HepG2 (cell line): ENCODE results near the gene SCGB1D2. TPM values are rescaled to one million over a fixed set of nuclear protein-coding genes. Genes with fewer than 3 reads are reported as not detected.
A peak's percentile ranks its signal among the peaks of the same experiment; 100 is the strongest.

Experiments
- AGO2 ChIP-seq: fragments of 200-400 bp; formaldehyde crosslinking; optimal IDR thresholded peaks from 2 replicates; pipeline ENCODE3; 2017; ENCODE audit warnings: mild to moderate bottlenecking, low read depth, low read length, moderate library complexity
- ASH2L ChIP-seq: fragments of 300-600, 200-600 bp; sonication (generic); IDR thresholded peaks from 2 replicates; pipeline ENCODE4 v1.7.0; 2017; ENCODE audit warnings: low read depth, mild to moderate bottlenecking, moderate library complexity, mixed read lengths, low read length; ENCODE audit not compliant: insufficient read length
- CCAR2 ChIP-seq: fragments of 200-400 bp; formaldehyde crosslinking; optimal IDR thresholded peaks from 2 replicates; pipeline ENCODE3; 2018; ENCODE audit warnings: low read depth, mild to moderate bottlenecking, low read length, moderate library complexity
- HMG20A ChIP-seq: IDR thresholded peaks from 2 replicates; pipeline ENCODE4 v1.6.1; 2016; ENCODE audit warnings: borderline replicate concordance
- HNF1A ChIP-seq, 2 experiments: sonication (generic) in 1 of 2; formaldehyde crosslinking in 1 of 2; IDR thresholded peaks; 2 replicates each; pipeline versions ENCODE4 v1.4.0 to v1.6.1; 2016 to 2020; ENCODE audit warnings: borderline replicate concordance in 1 of 2, low read depth in 1 of 2, mild to moderate bottlenecking in 1 of 2, missing genetic modification reagents in 1 of 2
- HOXA3 ChIP-seq: sonication (generic); formaldehyde crosslinking; IDR thresholded peaks from 2 replicates; pipeline ENCODE4 v1.5.0; 2020; ENCODE audit warnings: missing genetic modification reagents
- HOXA5 ChIP-seq: sonication (generic); formaldehyde crosslinking; IDR thresholded peaks from 2 replicates; pipeline ENCODE4 v1.4.0; 2020; ENCODE audit warnings: missing genetic modification reagents
- HOXD1 ChIP-seq: sonication (generic); formaldehyde crosslinking; IDR thresholded peaks from 2 replicates; pipeline ENCODE4 v1.5.0; 2020; ENCODE audit warnings: missing genetic modification reagents
- KAT7 ChIP-seq: IDR thresholded peaks from 2 replicates; pipeline ENCODE4 v1.6.1; 2018; ENCODE audit warnings: borderline replicate concordance, missing compliant biosample characterization
- LCORL ChIP-seq, 2 experiments: fragments of 450-650 bp in 1 of 2; sonication (generic) in 1 of 2; formaldehyde crosslinking in 1 of 2; IDR thresholded peaks; 2 replicates each; pipeline versions ENCODE4 v1.5.0 to v1.6.1; 2017 to 2020; ENCODE audit warnings: antibody characterized with exemption in 1 of 2, missing genetic modification reagents in 1 of 2
- MED8 ChIP-seq: sonication (generic); formaldehyde crosslinking; IDR thresholded peaks from 2 replicates; pipeline ENCODE4 v1.8.1; 2023; ENCODE audit warnings: mild to moderate bottlenecking, missing genetic modification reagents; ENCODE audit not compliant: insufficient replicate concordance
- MEIS1 ChIP-seq: sonication (generic); formaldehyde crosslinking; IDR thresholded peaks from 2 replicates; pipeline ENCODE4 v1.9.0; 2021; ENCODE audit warnings: mild to moderate bottlenecking, missing genetic modification reagents, moderate library complexity, borderline replicate concordance
- NR2F6 ChIP-seq, 2 experiments: IDR thresholded peaks; 2 replicates each; pipeline ENCODE4 v1.6.1; 2016; ENCODE audit warnings: antibody characterized with exemption in 1 of 2, mild to moderate bottlenecking in 1 of 2
- POLR2A ChIP-seq, 2 experiments: IDR thresholded peaks; 2 replicates each; pipeline ENCODE4 v1.6.1; 2011; ENCODE audit warnings: low read depth in 2 of 2, low read length in 2 of 2, mild to moderate bottlenecking in 1 of 2, moderate library complexity in 1 of 2; ENCODE audit not compliant: insufficient read depth in 1 of 2
- TBX3 ChIP-seq: fragments of 450-650 bp; IDR thresholded peaks from 2 replicates; pipeline ENCODE4 v1.6.1; 2017; ENCODE audit warnings: antibody characterized with exemption, mild to moderate bottlenecking, inconsistent platforms, borderline replicate concordance
- ZNF503 ChIP-seq: sonication (generic); formaldehyde crosslinking; IDR thresholded peaks from 2 replicates; pipeline ENCODE4 v1.4.0; 2020; ENCODE audit warnings: missing genetic modification reagents
- ZNF75D ChIP-seq: sonication (generic); formaldehyde crosslinking; IDR thresholded peaks from 2 replicates; pipeline ENCODE4 v1.8.1; 2023; ENCODE audit warnings: missing genetic modification reagents, mild to moderate bottlenecking, borderline replicate concordance
- ZNF772 ChIP-seq: sonication (generic); formaldehyde crosslinking; IDR thresholded peaks from 2 replicates; pipeline ENCODE4 v1.5.0; 2020; ENCODE audit warnings: mild to moderate bottlenecking, missing genetic modification reagents
- polyA plus RNA-seq, 8 experiments: library from polyadenylated mRNA; depleted of rRNA in 3 of 8; stranded (reverse) in 7 of 8; unstranded in 1 of 8; fragments of >200 nt; fragmentation: Illumina TruSeq in 4 of 8; extraction: Trizol in 4 of 8; gene quantifications; 2 replicates each; pipeline versions ENCODE4 v1.2.1 to v1.2.3, GENCODE V29; 2011 to 2016; ENCODE audit warnings: low read depth in 4 of 8, missing spikeins in 1 of 8, mixed read lengths in 1 of 8; ENCODE audit not compliant: insufficient read depth in 1 of 8
- total RNA-seq, 5 experiments: library from RNA; depleted of rRNA; stranded (reverse); fragments of >200 nt; fragmentation: Illumina TruSeq; extraction: Trizol; gene quantifications; 2 replicates each; pipeline ENCODE4 v1.2.3, GENCODE V29; 2016; ENCODE audit warnings: low read depth in 1 of 5
- TF ChIP-seq, protein P1 (sequence below), 2 experiments: IDR thresholded peaks; 2 replicates each; pipeline ENCODE4 v1.6.1; 2011 to 2012; ENCODE audit warnings: low read length in 2 of 2, borderline replicate concordance in 1 of 2, low read depth in 1 of 2, mild to moderate bottlenecking in 1 of 2, moderate library complexity in 1 of 2

The SCGB1D2 gene
- total and polyA plus RNA-seq, 2 of the 13 experiments (the other 11 are each of a cell fraction or from before 2014, with no cell fraction given), result not detected

GRCh38 chr11:62260261-62260953 lies 18.4 kb downstream of the SCGB1D2 start (continued):
- 0 out of 2 replicates have a peak, but pooled peaks have one; percentile 72 for TF ChIP-seq MEIS1
- peak; percentile 93 for TF ChIP-seq TBX3
- peak; percentile 65 for TF ChIP-seq LCORL (IDR thresholded peaks at IDR 0.05)
- TF ChIP-seq LCORL (CRISPR knock-in tag; IDR thresholded peaks at IDR 0.05), result peak; percentile 88
- TF ChIP-seq POLR2A (IDR thresholded peaks at IDR 0.05; ENCODE audit: insufficient read depth in 1 of 2, low read depth in 2 of 2, low read length in 2 of 2), result no peak
- TF ChIP-seq ZNF772 (CRISPR knock-in tag), result peak; percentile 41; the same call in 1 of the 2 replicates
- TF ChIP-seq MED8 (CRISPR knock-in tag), result peak; percentile 45
- TF ChIP-seq KAT7 (CRISPR knock-in tag), result no peak
- TF ChIP-seq HNF1A (IDR thresholded peaks at IDR 0.05; ENCODE audit: low read depth), result peak; percentile 63
- TF ChIP-seq HNF1A (CRISPR knock-in tag; IDR thresholded peaks at IDR 0.05; ENCODE audit: borderline replicate concordance), result peak; percentile 89; the same call in 1 of the 2 replicates
- TF ChIP-seq HOXD1 (CRISPR knock-in tag), result peak; percentile 68; the same call in 1 of the 2 replicates
- peak; percentile 99 for TF ChIP-seq HMG20A (CRISPR knock-in tag)
- no peak for TF ChIP-seq HOXA3 (CRISPR knock-in tag)
- no peak for TF ChIP-seq CCAR2
- TF ChIP-seq, protein P1, sequence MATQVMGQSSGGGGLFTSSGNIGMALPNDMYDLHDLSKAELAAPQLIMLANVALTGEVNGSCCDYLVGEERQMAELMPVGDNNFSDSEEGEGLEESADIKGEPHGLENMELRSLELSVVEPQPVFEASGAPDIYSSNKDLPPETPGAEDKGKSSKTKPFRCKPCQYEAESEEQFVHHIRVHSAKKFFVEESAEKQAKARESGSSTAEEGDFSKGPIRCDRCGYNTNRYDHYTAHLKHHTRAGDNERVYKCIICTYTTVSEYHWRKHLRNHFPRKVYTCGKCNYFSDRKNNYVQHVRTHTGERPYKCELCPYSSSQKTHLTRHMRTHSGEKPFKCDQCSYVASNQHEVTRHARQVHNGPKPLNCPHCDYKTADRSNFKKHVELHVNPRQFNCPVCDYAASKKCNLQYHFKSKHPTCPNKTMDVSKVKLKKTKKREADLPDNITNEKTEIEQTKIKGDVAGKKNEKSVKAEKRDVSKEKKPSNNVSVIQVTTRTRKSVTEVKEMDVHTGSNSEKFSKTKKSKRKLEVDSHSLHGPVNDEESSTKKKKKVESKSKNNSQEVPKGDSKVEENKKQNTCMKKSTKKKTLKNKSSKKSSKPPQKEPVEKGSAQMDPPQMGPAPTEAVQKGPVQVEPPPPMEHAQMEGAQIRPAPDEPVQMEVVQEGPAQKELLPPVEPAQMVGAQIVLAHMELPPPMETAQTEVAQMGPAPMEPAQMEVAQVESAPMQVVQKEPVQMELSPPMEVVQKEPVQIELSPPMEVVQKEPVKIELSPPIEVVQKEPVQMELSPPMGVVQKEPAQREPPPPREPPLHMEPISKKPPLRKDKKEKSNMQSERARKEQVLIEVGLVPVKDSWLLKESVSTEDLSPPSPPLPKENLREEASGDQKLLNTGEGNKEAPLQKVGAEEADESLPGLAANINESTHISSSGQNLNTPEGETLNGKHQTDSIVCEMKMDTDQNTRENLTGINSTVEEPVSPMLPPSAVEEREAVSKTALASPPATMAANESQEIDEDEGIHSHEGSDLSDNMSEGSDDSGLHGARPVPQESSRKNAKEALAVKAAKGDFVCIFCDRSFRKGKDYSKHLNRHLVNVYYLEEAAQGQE (IDR thresholded peaks at IDR 0.05; ENCODE audit: borderline replicate concordance in 1 of 2, low read depth in 1 of 2, low read length in 2 of 2), result no peak
- TF ChIP-seq ASH2L, result peak; percentile 90
- TF ChIP-seq ZNF503 (CRISPR knock-in tag), result peak; percentile 88
- TF ChIP-seq NR2F6 (IDR thresholded peaks at IDR 0.05), result peak; percentile 84
- peak; percentile 79 for TF ChIP-seq NR2F6 (CRISPR knock-in tag; IDR thresholded peaks at IDR 0.05)
- TF ChIP-seq ZNF75D (CRISPR knock-in tag), result no peak
- no peak for TF ChIP-seq AGO2
- peak; percentile 80; the same call in 1 of the 2 replicates for TF ChIP-seq HOXA5 (CRISPR knock-in tag)
